GM19193 (cell line): ENCODE data around the gene CTNNBL1.

ENCODE experiments used
- POLR2A ChIP-seq: IDR thresholded peaks from 4 replicates; pipeline ENCODE4 v1.6.1; 2011; ENCODE audit not compliant: insufficient read depth, insufficient read length; ENCODE audit errors: extremely low read depth

CTNNBL1 gene

DNA sequence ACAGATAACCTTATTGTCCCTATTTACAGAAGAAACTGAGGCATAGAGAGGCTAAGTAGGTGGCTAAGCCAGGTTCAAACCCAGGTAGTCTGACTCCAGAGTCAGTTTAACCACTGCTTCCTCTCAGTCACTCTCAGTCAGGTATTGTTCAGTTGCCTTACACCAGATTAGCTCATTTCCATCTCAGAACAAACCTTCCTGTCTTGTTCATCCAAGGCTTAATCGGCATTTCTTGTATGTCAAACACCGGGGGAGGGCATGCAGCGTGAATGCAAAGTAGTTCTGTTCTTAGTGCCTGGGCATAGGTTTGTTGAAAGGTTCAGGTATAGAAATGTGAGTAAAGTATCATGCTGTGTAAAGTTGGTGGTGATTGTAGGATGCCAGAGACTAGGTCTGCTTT lies 51.7 kb downstream of the CTNNBL1 start:
- no peak for TF ChIP-seq POLR2A

DNA sequence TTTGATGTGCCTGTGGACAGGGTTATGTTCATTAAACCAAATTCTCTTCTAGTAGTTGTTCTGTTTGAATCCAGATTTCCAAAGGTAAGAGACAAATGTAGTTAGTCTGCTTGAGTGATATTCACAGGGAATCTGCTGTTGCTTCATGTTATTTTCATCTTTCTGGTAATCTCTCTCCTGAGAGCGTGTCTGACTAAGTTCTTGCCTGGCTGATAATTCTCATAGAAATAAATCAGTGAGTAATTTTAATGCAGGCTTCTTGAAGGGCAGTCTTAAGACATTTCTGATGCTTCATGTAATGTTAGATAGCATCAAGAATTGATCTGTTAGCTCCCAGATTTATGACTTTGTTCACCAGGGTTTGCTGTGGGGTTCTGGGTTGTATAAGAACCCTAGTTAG lies 54.2 kb downstream of the CTNNBL1 start:
- no peak for TF ChIP-seq POLR2A

DNA sequence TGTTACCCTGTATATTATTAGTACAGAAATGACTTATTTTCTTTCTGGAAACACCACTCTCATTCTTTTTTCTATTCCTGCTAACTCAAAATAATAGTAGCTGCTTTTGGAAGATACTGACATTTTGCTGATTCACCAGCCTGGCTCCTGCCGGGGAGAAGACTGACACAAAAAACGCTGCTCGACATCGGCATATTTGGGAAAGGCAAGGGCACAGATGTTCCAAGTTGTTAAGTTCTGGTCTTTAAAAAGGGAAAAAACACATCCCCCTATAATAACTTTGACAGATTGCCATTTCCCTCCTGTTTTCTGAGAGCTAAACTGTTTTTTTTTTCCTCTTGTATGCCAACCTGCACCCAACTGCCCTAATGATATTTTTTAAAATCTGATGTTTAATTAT lies 55.4 kb downstream of the CTNNBL1 start:
- TF ChIP-seq POLR2A: no peak

DNA sequence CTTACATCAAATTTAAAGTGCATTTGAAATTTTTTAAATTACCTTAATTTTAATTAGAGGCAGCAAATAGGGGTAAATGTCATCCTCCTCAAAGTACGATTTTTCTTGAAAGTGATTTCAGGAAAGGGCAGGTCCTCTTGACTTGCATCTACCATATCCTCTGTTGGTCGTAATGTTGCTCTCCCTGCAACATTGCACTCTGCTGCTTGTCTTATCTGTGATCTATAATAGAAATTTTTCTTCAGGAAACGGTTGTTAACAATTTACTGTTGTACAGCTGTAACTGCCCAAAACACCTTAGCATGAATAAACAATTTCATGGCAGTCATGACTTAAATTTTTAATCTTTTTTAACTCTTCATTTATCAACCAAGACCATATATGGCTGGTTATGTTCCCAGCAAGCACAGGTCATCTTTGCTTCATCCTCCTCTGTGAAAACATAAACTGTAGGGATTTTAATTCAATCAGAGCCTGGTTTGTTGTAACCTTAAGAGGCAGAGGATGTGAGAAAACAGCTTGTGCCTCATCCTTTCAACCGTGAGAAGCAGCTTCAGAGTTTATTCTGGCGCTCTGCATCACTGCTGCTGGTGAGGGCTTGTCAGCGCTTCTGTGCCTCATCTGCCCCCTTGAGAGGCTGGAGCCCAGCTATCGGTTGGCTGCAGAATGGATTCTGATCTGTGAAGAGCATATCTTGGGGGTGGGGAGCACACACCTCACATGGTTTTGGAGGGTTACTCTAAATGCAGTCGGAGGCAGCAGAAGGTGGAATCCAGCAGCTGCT lies 56.0 kb downstream of the CTNNBL1 start:
- no peak for TF ChIP-seq POLR2A

DNA sequence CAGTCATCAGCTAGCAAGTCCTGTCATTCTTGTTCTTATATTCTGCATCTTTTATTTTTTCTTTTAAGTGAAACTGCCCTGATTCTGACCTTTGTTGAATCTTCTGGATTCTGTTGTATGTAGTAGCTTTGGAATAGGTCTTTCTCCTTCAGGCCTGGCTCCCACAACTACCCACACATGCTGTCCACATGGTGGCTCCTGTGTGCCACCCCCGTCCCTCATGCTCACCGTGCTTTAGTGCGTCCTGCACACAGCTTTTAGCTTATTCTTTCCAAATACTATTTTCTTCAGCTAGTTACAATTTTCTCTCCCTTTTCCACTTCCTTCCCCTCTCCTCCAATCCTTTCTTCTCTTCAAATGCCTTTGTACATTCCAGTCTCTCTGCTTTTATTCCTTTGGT lies 61.8 kb downstream of the CTNNBL1 start:
- no peak for TF ChIP-seq POLR2A

DNA sequence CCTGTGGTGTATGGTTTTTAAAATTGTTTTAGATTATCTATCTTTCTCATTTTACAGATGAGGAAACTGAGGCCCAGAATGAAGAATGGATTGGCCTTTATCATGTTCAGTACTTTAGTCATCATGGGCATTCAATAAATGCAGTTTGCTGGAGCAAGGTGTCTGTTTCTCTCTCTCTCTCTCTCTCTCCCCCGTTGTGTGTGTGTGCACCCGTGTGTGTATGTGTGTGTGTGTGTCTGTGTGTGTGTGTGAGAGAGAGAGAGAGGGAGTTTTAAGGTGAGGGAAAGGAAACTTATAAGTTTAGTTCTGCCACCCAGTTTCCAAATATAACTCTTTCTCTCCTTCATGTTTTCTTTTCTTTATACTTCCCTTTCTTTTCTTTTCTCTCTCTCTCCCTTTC lies 62.4 kb downstream of the CTNNBL1 start:
- TF ChIP-seq POLR2A: no peak

DNA sequence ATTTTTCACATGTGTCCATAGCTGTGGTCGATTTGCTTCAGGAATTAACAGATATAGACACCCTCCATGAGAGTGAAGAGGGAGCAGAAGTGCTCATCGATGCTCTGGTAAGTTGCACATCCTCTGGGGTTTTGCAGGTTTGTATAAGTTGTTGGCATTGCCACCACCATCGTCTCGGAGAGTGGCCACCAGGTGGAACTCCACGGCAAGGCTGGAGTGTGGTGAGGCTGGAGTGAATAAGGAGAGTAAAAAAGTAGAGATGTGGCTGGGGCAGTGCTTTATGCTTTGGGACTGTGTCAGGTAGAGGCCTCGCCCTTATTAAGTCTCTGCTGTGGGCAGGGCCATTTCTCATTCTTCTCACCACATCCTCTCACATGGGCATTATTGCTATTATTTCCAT lies 63.7 kb downstream of the CTNNBL1 start:
- TF ChIP-seq POLR2A: no peak

DNA sequence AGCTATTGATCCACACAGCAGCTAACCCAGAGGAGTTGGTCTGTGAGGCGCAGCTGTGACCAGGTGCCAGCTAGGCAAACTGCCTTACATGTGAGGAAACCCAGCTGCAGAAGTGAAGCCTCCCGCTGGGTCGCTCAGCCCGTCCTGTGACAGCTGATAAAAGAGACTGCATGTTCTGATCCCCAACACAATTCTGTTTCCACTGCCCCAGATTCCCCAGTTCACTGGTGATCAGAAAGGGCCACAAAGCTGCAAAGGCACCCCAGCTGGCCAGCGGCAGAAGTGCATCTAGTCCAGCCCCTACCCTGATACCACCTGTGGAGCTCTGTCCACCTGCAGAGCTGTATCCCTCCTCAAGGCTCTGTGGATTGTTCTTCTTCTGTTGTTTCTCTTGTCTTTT lies 64.5 kb downstream of the CTNNBL1 start:
- TF ChIP-seq POLR2A: no peak

DNA sequence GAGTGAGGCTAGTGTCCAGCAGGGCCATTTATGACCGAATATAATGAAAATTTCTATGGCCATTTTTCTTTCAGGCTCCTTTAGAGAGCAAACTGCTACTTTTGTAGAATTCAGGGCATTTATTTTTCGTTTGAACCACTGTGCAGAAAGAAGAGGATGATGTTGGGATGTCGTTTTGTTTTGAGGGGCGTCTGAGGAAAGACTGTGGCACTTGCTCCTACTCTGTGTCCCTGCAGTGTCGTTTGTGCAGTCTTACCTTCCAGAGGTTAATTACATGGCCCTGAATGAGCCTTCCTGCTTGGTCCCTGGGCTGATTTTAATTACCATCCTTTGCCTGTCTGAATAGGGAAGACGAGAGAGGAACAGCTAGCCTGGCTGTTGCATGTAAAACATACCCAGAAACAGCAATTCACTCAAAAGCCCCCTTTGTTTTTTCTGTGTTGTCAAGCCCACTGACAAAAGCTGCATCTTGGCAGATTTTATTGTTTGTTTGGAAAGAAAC lies 65.3 kb downstream of the CTNNBL1 start:
- TF ChIP-seq POLR2A: no peak

DNA sequence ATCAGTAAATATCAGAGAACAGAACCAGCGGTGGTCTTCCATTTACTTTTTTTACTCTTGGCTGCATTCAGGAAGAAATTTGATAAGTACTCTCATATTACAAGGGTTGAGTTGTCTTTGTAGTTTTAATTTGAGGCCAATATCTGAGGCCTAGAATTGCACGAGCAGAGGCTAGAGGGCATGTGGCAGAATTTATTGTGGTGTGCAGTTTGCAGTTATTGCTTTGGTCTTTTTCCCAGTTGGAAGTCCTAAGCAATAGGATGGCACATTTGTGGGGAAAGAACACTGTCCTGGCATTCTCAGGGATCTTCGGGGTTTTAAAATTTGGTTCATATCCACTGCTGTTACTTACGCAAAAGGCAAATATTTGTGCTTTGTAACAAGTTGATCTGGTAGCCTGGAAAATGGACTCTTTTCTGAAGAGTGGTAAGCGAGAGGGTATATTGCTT lies 66.0 kb downstream of the CTNNBL1 start:
- no peak for TF ChIP-seq POLR2A

DNA sequence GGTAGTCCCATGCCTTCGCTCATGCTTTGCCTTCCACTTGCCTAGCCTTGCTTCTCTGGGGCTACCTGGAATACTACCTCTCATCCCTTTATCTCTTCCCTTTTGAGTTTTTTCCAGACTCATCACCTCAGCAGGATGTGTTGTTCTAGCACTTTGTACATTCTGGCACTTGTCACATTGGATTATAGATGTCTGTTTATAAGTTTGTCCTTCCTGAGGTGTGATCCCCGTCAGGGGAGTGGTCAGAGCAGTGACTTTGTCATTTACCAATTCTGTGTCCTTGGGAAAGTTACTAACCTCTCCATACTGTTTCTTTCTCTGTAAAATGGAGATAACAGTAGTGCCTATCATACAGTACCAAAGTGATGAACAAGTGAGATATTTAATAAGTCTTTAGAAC lies 66.5 kb downstream of the CTNNBL1 start:
- no peak for TF ChIP-seq POLR2A

DNA sequence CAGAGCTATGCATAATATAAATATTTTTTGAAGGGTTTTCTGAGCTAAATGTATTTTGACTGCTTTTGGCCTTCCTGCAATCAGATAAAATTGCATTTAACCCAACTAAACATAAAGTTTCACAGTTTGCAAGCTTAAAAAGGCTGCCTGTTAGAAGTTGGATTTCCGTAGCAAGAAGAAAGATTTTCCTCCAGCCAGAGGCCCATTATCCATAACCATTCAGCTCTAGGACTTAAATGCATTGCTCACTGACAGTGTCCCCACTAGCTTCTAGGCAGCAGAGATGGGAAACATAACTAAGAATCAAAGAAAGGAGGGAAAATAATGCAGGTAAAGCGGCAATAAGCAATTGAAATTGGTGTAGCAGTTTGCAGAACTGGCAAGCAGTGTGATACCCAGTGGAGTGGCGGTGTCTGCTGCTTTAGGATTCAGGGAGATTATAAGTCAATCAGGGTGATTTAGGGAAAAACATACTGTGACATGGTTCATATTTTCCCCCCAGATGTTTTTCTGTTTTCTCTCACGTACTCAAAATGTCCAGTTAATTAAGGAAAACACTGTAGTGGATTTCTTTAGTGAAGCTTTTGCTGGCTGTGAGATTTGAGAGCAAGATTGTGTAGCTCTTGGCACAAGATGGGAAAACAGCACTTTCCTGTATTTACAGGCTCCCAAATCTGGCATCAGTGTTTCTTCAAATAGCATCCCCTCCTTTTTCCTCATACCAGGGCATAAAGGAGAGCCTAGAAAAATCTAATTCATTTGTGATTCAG lies 69.1 kb downstream of the CTNNBL1 start:
- no peak for TF ChIP-seq POLR2A

DNA sequence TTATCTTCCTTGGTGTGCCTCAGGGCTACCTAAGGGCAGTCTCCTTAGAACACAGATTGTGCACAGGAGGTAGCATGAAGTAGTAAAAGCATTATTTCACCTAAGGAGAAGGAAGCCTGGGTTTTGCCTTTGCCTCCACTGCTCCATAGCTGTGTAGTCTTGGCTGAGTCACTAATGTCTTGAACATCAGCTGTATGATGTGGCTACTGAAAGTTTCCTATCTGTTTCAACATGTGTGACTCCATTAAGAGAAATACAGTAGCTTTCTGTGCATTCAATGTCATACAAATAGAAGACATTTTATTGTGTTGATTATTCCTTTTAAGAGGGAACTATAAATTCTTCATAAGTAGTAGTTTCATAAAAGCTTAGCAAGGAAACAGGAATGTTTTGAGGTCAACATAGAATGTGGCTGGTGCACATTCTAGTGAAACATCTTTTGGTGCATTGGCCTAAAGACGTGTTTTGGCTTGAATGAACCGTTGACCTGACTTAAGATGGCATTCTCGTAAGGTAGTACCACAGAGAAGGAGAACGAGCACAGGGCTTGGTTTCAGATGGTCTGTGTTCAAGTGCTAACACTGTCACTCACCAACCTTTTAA lies 70.6 kb downstream of the CTNNBL1 start:
- TF ChIP-seq POLR2A: no peak

DNA sequence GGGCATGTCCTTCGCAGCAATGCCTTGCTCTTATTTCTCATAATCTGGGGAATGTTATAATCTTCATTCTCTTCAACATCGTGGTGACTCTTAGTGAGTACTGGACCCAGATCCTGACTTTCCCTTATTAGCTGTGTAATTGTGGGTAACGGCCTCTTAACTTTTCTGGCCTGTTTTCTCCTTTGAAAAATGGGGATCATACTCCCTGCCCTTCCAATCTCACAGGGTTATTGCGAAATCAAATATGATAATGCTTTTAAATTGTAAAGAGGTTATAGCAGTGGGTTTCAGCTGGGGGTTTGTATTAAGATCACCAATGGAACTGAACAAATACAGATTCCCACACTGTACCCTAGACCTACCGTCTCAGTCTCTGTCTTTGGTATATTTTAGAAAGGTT lies 77.1 kb downstream of the CTNNBL1 start:
- TF ChIP-seq POLR2A: no peak

DNA sequence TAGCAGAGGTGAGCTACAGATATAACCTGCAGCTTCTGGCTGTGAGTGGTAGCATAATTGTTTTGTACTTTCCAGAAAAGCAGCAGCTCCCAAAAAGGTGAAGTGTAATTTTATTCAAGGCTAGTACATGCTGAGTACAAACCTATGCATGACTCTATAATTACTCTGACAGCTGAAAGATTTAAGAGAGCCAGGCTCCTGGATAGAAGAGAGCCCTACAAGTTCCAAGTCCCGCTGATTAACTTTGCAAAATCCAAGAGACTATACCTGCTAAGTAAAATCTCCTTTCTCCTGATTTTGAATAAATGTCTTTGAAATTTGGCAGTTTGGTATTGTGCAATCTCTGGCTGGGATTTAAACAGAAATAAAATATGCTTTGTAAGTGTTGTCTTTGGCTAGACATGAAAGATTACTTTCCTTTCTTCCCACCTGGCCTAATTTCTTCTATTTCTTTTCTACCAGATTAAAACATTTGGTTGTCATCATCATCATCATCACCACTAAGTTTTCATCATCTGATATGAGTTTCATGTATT lies 79.5 kb downstream of the CTNNBL1 start:
- TF ChIP-seq POLR2A: no peak
